Spleen (tissue), 13 donors: ENCODE data around the gene NKAIN2. TPM values are rescaled to one million over a fixed set of nuclear protein-coding genes. Genes with fewer than 3 reads are reported as not detected.
A peak's percentile ranks its signal among the peaks of the same experiment; 100 is the strongest.

Experiments used
- DNase-seq: peaks from one replicate; pipeline ENCODE4 v3.0.0-alpha.2; 2020
- H3K27ac ChIP-seq, 8 donors: fragments of 200-600 bp; sonication (generic) in 7 of 8; 1 replicate in 4 of 8; 2 replicates in 4 of 8; pipeline versions ENCODE4 v1.5.0 to v1.8.0; 2016 to 2021; ENCODE audit warnings: inconsistent platforms in 4 of 8, mild to moderate bottlenecking in 4 of 8, moderate library complexity in 1 of 8
- H3K27me3 ChIP-seq, 7 donors: fragments of 200-600 bp; sonication (generic) in 6 of 7; replicated peaks in 1 of 7; 1 replicate in 4 of 7; 2 replicates in 3 of 7; pipeline versions ENCODE4 v1.5.0 to v1.8.0; 2016 to 2021; ENCODE audit warnings: inconsistent platforms in 3 of 7, mild to moderate bottlenecking in 1 of 7
- H3K36me3 ChIP-seq, 6 donors: fragments of 200-600 bp; sonication (generic) in 5 of 6; 1 replicate in 4 of 6; 2 replicates in 2 of 6; pipeline versions ENCODE4 v1.5.0 to v1.8.0; 2016 to 2021; ENCODE audit warnings: inconsistent platforms in 2 of 6
- H3K4me1 ChIP-seq, 6 donors: fragments of 200-600 bp; sonication (generic) in 5 of 6; 1 replicate in 3 of 6; 2 replicates in 3 of 6; pipeline versions ENCODE4 v1.5.0 to v1.8.0; 2016 to 2021; ENCODE audit warnings: inconsistent platforms in 3 of 6
- H3K4me3 ChIP-seq, 8 donors: fragments of 200-600 bp; sonication (generic) in 7 of 8; 1 replicate in 4 of 8; 2 replicates in 4 of 8; pipeline versions ENCODE4 v1.5.0 to v1.8.0; 2016 to 2021; ENCODE audit warnings: inconsistent platforms in 4 of 8, mild to moderate bottlenecking in 4 of 8, moderate library complexity in 2 of 8
- H3K9me3 ChIP-seq, 8 donors: fragments of 200-600 bp; sonication (generic) in 7 of 8; 1 replicate in 4 of 8; 2 replicates in 4 of 8; pipeline versions ENCODE4 v1.5.0 to v1.8.0; 2016 to 2021; ENCODE audit warnings: inconsistent platforms in 4 of 8
- CTCF ChIP-seq, 11 experiments: fragments of 200-600 bp in 7 of 11; fragments of 450-650 bp in 4 of 11; sonication (generic) in 4 of 11; IDR thresholded peaks in 8 of 11; conservative IDR thresholded peaks in 3 of 11; 1 replicate in 7 of 11; 2 replicates in 4 of 11; pipeline versions ENCODE4 v1.4.0 to v1.8.0; 2016 to 2021; ENCODE audit warnings: antibody characterized with exemption in 11 of 11, inconsistent platforms in 4 of 11, mild to moderate bottlenecking in 1 of 11
- POLR2A ChIP-seq, 3 donors: fragments of 450-650 bp; IDR thresholded peaks; one replicate each; pipeline ENCODE4 v1.5.1; 2017; ENCODE audit warnings: antibody characterized with exemption in 3 of 3, mild to moderate bottlenecking in 1 of 3
- POLR2AphosphoS5 ChIP-seq, 3 donors: sonication (generic); formaldehyde crosslinking; IDR thresholded peaks; one replicate each; pipeline ENCODE4 v1.5.1; 2017; ENCODE audit warnings: antibody characterized with exemption in 3 of 3
- WGBS, 5 donors: extraction: QIAGEN DNeasy Blood & Tissue Kit in 3 of 5; methylation state at CpG; one replicate each; pipeline versions ENCODE4 v1.1.5 to v1.1.7; 2013 to 2018; 5-methylcytosine and 5-hydroxymethylcytosine counted together
- intact Hi-C: fragments of 100-400 bp; cut with DNase I; formaldehyde crosslinking; loops from one replicate; pipeline ENCODE4 v1.15.0; 2023; ENCODE audit warnings: low total_unique reads
- long read RNA-seq, 2 donors: transcript quantifications; one replicate each; lab custom pipeline, GENCODE V29; 2026
- polyA plus RNA-seq, 3 donors: library from polyadenylated mRNA; stranded (reverse); fragments of 200-250 nt; gene quantifications; one replicate each; pipeline ENCODE4 v1.2.1, GENCODE V29; 2013
- total RNA-seq, 7 donors: library from RNA; depleted of rRNA in 3 of 7; stranded (reverse); fragments of >200 nt in 3 of 7; fragmentation: NEBNext Ultra II Directional in 4 of 7; extraction: Animal tissue kit (Norgen Biotek cat#: 25700) in 4 of 7; gene quantifications; one replicate each; pipeline versions ENCODE4 v1.1.0 to v1.2.1, GENCODE V29; 2016 to 2021
- donor health status: healthy with polysubstance abuse.
- donor health status: DM: no; HTN: no; CAD: no; lungs with moderate emphysema.
- donor health status: DM: no; HTN: no; CAD: no.
- donor health status: Bipolar disorder and iron deficiency.
- donor health status: healthy.
- donor health status: DM: no; HTN: no; CAD: no.
- donor health status: DM: yes; HTN: yes; CAD: no.

NKAIN2 gene
- total RNA-seq (under 1 TPM in 3 of 7 donors, not detected in 4; 0.19 to 0.51 (median 0.23) TPM), polyA plus RNA-seq (under 1 TPM; 0.13 to 0.17 (median 0.14) TPM)
- long read RNA-seq, donor 1 = 0 reads
- long read RNA-seq, donor 2 = 0 reads

GRCh38 chr6:123803504-123804013 is at the start of gene NKAIN2:
Gene NKAIN2 (plus strand): TSS chr6:123803865.
- Histone ChIP-seq H3K27me3 (peaks cover 0 to 69% (median 25%) of the 10 kb centered on the region in 7 donors), H3K4me1 (peaks cover 7 to 21% (median 16%) of the 10 kb centered on the region in 6 donors), H3K4me3 (peak within 1 kb of the TSS; percentile 36 to 72 (median 52)), H3K9me3 (no peaks in the 10 kb centered on the region), H3K36me3 (no peaks in the 10 kb centered on the region), H3K27ac (no peak within 1 kb of the TSS)
- WGBS, 5 donors = 0 to 1% (median 0%) methylated on average over 1 to 84 of the region's 84 CpGs
- intact Hi-C loops = no loop called here
- DNase-seq = no peak
- TF ChIP-seq POLR2A (IDR thresholded peaks at IDR 0.05) (no peak), CTCF (IDR thresholded peaks at IDR 0.05 in 8 of 11, conservative IDR thresholded peaks at IDR 0.05 in 3 of 11) (no peak), POLR2AphosphoS5 (IDR thresholded peaks at IDR 0.05) (no peak)

- Histone ChIP-seq H3K27me3 (no peaks in the 10 kb centered on the region), H3K27ac (no peak overlapping the region), H3K4me1 (no peaks in the 10 kb centered on the region), H3K4me3 (no peak overlapping the region), H3K36me3 (no peaks in the 10 kb centered on the region), H3K9me3 (no peaks in the 10 kb centered on the region)
- TF ChIP-seq POLR2AphosphoS5 (IDR thresholded peaks at IDR 0.05) (no peak), CTCF (IDR thresholded peaks at IDR 0.05 in 8 of 11, conservative IDR thresholded peaks at IDR 0.05 in 3 of 11) (no peak), POLR2A (IDR thresholded peaks at IDR 0.05) (no peak)
- WGBS, 5 donors = 82 to 95% (median 89%) methylated on average over 1 of the region's 1 CpG
- intact Hi-C loops = no loop called here
- no peak for DNase-seq
Measured at GRCh38 chr6:123759472-123759871, 44.2 kb upstream of the NKAIN2 start.

GRCh38 chr6:123763904-123764303 is 39.8 kb upstream of the NKAIN2 start:
- TF ChIP-seq POLR2AphosphoS5 (IDR thresholded peaks at IDR 0.05) (no peak), POLR2A (IDR thresholded peaks at IDR 0.05) (no peak), CTCF (IDR thresholded peaks at IDR 0.05 in 8 of 11, conservative IDR thresholded peaks at IDR 0.05 in 3 of 11) (no peak)
- Histone ChIP-seq H3K4me3 (no peak overlapping the region), H3K36me3 (no peaks in the 10 kb centered on the region), H3K27ac (no peak overlapping the region), H3K27me3 (no peaks in the 10 kb centered on the region), H3K9me3 (no peaks in the 10 kb centered on the region), H3K4me1 (no peaks in the 10 kb centered on the region)
- no peak for DNase-seq
- intact Hi-C loops = no loop called here
- WGBS, 5 donors = 56 to 90% (median 72%) methylated on average over 1 of the region's 1 CpG

GRCh38 chr6:123764722-123765121 is 38.9 kb upstream of the NKAIN2 start:
- DNase-seq = no peak
- 75 to 83% (median 83%) methylated on average over 2 of the region's 2 CpGs for WGBS, 5 donors
- H3K9me3 ChIP-seq = no peaks in the 10 kb centered on the region
- H3K4me3 ChIP-seq = no peak overlapping the region
- no peaks in the 10 kb centered on the region for H3K27me3 ChIP-seq
- no peaks in the 10 kb centered on the region for H3K4me1 ChIP-seq
- H3K36me3 ChIP-seq = no peaks in the 10 kb centered on the region
- TF ChIP-seq CTCF (IDR thresholded peaks at IDR 0.05 in 8 of 11, conservative IDR thresholded peaks at IDR 0.05 in 3 of 11) (no peak), POLR2AphosphoS5 (IDR thresholded peaks at IDR 0.05) (no peak), POLR2A (IDR thresholded peaks at IDR 0.05) (no peak)
- H3K27ac ChIP-seq = no peak overlapping the region
- intact Hi-C loops = no loop called here
